BJ (cell line): ENCODE measurements around the gene QSOX1. TPM values are rescaled to one million over a fixed set of nuclear protein-coding genes. Genes with fewer than 3 reads are reported as not detected.
A peak's percentile ranks its signal among the peaks of the same experiment; 100 is the strongest.

Source experiments
- CTCF ChIA-PET: fragments of 350-600 bp; formaldehyde crosslinking; extraction: SDS; loops from one replicate; lab custom pipeline; 2021; ENCODE audit warnings: antibody characterized with exemption, inconsistent platforms; lab: Yijun Ruan, JAX
- POLR2A ChIA-PET: fragments of 300-600 bp; sonication (Branson Sonifier 250); formaldehyde crosslinking; extraction: SDS; loops from one replicate; lab custom pipeline; 2021; ENCODE audit warnings: antibody characterized with exemption; lab: Charles Lee
- DNase-seq: peaks from one replicate; pipeline ENCODE4 v3.0.0-alpha.2; 2011; ENCODE audit warnings: low read depth
- H3K27me3 ChIP-seq: 2 replicates; pipeline ENCODE4 v1.6.0; 2011; ENCODE audit warnings: low read length; ENCODE audit not compliant: control insufficient read depth, insufficient read depth
- H3K36me3 ChIP-seq: 2 replicates; pipeline ENCODE4 v1.5.1; 2011; ENCODE audit warnings: low read length; ENCODE audit not compliant: control insufficient read depth, insufficient read depth
- H3K4me3 ChIP-seq: 2 replicates; pipeline ENCODE4 v1.5.1; 2011; ENCODE audit warnings: low read depth, mild to moderate bottlenecking, control low read depth, low read length
- CTCF ChIP-seq: IDR thresholded peaks from 2 replicates; pipeline ENCODE4 v1.5.1; 2011; ENCODE audit warnings: low read depth, mild to moderate bottlenecking, control low read depth, inconsistent platforms, low read length, moderate library complexity; ENCODE audit not compliant: insufficient read depth
- polyA minus RNA-seq: library from RNA; depleted of rRNA, polyadenylated mRNA; stranded (reverse); fragments of >200 nt; gene quantifications from 2 replicates; pipeline ENCODE4 v1.2.3, GENCODE V29; 2011; rRNA and poly(A)+ RNA removed
- polyA plus RNA-seq: library from polyadenylated mRNA; depleted of rRNA; stranded (reverse); fragments of >200 nt; gene quantifications from 2 replicates; pipeline ENCODE4 v1.2.3, GENCODE V29; 2011; rRNA removed

Gene QSOX1, protein sequence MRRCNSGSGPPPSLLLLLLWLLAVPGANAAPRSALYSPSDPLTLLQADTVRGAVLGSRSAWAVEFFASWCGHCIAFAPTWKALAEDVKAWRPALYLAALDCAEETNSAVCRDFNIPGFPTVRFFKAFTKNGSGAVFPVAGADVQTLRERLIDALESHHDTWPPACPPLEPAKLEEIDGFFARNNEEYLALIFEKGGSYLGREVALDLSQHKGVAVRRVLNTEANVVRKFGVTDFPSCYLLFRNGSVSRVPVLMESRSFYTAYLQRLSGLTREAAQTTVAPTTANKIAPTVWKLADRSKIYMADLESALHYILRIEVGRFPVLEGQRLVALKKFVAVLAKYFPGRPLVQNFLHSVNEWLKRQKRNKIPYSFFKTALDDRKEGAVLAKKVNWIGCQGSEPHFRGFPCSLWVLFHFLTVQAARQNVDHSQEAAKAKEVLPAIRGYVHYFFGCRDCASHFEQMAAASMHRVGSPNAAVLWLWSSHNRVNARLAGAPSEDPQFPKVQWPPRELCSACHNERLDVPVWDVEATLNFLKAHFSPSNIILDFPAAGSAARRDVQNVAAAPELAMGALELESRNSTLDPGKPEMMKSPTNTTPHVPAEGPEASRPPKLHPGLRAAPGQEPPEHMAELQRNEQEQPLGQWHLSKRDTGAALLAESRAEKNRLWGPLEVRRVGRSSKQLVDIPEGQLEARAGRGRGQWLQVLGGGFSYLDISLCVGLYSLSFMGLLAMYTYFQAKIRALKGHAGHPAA
- polyA plus RNA-seq: 240 and 503 TPM in 2 replicates
- polyA minus RNA-seq: 70.4 and 75.4 TPM in 2 replicates

GRCh38 chr1:180154325-180155181 is at the start of gene QSOX1:
TSS of gene QSOX1 (plus strand) at chr1:180154869. CDS start at chr1:180154908, 39 bp downstream.
- Histone ChIP-seq H3K4me3 (peak within 1 kb of the TSS; percentile 71), H3K27me3 (no peaks in the 10 kb centered on the region), H3K36me3 (no peaks in the 10 kb centered on the region; the same call in 1 of the 2 replicates)
- POLR2A ChIA-PET: interaction anchor here (0.6 kb wide), 2 partner anchors 38 to 272 kb away, joined by 6 to 7 read pairs; no protein-coding TSS in a partner anchor
- CTCF ChIA-PET: interaction anchor here (0.6 to 0.8 kb wide), 2 partner anchors 24 to 82 kb away, joined by 3 read pairs; no protein-coding TSS in a partner anchor
- TF ChIP-seq CTCF: no peak
- no peak for DNase-seq

DNA sequence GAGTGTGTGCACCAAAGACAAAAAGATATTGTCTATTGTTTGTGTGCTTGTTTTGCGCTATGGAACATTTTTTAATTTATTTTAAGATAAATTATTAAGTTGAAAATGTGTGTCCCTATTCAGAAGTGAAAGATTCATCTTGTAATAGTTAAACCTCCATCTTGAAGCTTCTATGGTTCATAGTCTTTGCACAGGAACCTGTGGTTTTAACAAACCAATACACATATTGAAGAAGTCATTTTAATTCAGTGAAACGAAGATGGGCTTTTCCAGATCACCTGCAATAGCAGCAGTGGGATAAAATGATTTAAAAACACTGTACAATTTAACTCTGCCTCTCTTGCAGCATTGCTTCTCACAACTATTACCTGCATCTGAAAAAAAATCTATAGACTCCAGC is 42.6 kb upstream of the QSOX1 start:
- CTCF ChIA-PET: interaction anchor here (0.6 to 1.2 kb wide), 2 partner anchors 9 to 22 kb away, joined by 3 read pairs; no protein-coding TSS in a partner anchor
- no peak for DNase-seq
- Histone ChIP-seq H3K4me3 (no peak overlapping the region), H3K36me3 (peaks cover 11% of the 10 kb centered on the region), H3K27me3 (no peaks in the 10 kb centered on the region)
- POLR2A ChIA-PET: no interaction called here
- no peak for TF ChIP-seq CTCF

DNA sequence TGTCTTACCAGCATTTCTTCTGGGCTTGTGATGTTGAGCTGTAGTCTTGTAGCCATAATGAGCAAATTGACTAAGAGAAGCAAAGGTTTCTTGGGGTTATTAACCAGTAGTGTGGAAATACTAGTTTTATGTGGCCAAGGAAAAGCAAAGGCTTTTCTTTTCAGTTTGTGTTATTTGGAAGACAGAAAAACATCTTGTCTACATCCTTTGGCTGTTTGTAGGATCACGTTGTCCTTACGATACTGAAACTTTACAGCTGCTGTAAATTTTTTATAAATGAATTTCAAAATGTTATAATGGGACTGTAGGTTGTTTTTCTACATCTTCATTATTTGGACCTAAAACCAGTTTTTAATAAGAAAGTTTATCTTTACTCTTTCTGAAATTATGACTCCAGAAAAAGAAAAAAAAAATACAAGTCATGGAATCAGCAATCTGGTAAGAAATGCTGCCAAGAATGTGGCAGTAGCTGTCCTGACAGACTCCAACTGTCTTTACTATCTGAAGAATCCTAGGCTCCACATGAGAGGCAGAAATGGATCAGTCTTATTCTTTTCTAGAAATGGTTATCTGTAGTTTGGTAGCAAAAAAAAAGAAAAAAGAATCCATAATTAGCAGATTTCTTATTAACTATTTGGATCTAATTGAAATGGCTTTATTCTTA is 41.6 kb upstream of the QSOX1 start:
- TF ChIP-seq CTCF: no peak
- no peak for DNase-seq
- CTCF ChIA-PET: interaction anchor here (0.7 to 1.6 kb wide), 2 partner anchors 9 to 296 kb away, joined by 4 to 6 read pairs; no protein-coding TSS in a partner anchor

DNA sequence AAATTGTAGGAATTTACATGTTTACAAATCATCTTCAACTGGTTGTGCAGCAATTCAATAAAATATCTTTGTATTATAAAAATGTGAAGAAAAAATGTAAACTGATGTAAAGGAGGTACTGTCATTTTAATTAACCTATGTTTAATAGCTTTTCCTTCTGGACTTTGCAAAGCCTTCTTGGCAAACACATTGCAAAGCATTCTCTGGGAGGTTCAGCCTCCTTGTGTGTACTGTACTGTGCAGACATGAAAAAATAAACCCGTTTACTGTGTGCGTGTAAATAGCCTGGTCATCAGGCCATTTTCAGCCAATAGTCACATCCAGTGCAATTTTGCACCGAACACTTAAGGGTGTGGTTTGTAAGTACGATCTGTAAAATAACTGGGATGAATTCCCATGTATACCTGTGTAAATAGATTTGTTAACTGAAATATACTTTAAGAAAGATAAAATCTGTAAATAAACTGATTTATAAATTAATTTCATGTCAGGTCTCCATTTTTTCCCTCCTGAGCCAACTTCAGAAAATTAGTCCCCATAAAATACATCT is 40.2 kb upstream of the QSOX1 start:
- ChIA-PET POLR2A (interaction anchor here (0.6 kb wide), 1 partner anchor 276 kb away, joined by 4 read pairs; no protein-coding TSS in a partner anchor), CTCF (interaction anchor here (1.6 kb wide), 1 partner anchor 8 kb away, joined by 6 read pairs; no protein-coding TSS in a partner anchor)
- no peak for DNase-seq
- Histone ChIP-seq H3K4me3 (no peak overlapping the region), H3K36me3 (peaks cover 9% of the 10 kb centered on the region), H3K27me3 (no peaks in the 10 kb centered on the region)
- TF ChIP-seq CTCF: no peak

More for the DNA sequence above, 41.6 kb upstream of the QSOX1 start:
- no peaks in the 10 kb centered on the region for H3K27me3 ChIP-seq
- H3K36me3 ChIP-seq: peaks cover 9% of the 10 kb centered on the region
- POLR2A ChIA-PET: no interaction called here
- no peak overlapping the region for H3K4me3 ChIP-seq
